Hepatocyte (in vitro differentiated cells): ENCODE data around the gene GALNT18.

Source experiments
- EZH2 ChIP-seq: fragments of 200-600 bp; sonication (generic); IDR thresholded peaks from 2 replicates; pipeline ENCODE4 v1.6.1; 2016; ENCODE audit warnings: antibody characterized with exemption, mild to moderate bottlenecking, borderline replicate concordance
- TF ChIP-seq, protein P1 (sequence below): fragments of 200-600 bp; sonication (generic); IDR thresholded peaks from 2 replicates; pipeline ENCODE4 v1.5.1; 2016; ENCODE audit warnings: antibody characterized with exemption, mild to moderate bottlenecking; ENCODE audit not compliant: poor library complexity

DNA sequence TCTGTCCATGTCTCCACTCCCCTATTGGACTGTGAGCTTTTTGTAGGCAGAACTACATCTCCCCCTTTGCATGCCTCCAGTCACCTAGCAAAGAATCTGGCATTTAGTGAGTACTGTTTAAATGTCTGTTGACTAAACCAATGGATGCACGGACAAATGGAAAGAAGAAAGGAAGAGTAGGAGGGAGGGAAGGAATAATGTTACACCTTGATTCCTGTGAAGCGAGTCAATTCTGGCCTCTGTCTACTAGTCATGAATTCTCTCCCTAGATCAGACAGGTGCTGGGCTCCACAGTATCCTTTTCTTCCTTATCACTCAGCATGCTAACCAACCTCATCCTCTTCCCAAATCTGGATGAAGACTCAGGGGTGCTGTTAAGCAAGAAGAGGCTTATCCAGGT lies 33.6 kb downstream of the GALNT18 start:
- TF ChIP-seq, protein P1, sequence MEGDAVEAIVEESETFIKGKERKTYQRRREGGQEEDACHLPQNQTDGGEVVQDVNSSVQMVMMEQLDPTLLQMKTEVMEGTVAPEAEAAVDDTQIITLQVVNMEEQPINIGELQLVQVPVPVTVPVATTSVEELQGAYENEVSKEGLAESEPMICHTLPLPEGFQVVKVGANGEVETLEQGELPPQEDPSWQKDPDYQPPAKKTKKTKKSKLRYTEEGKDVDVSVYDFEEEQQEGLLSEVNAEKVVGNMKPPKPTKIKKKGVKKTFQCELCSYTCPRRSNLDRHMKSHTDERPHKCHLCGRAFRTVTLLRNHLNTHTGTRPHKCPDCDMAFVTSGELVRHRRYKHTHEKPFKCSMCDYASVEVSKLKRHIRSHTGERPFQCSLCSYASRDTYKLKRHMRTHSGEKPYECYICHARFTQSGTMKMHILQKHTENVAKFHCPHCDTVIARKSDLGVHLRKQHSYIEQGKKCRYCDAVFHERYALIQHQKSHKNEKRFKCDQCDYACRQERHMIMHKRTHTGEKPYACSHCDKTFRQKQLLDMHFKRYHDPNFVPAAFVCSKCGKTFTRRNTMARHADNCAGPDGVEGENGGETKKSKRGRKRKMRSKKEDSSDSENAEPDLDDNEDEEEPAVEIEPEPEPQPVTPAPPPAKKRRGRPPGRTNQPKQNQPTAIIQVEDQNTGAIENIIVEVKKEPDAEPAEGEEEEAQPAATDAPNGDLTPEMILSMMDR = no peak
- no peak for TF ChIP-seq EZH2
